Measurements from ENCODE around the gene ZBTB25.

ZBTB25 gene

DNA sequence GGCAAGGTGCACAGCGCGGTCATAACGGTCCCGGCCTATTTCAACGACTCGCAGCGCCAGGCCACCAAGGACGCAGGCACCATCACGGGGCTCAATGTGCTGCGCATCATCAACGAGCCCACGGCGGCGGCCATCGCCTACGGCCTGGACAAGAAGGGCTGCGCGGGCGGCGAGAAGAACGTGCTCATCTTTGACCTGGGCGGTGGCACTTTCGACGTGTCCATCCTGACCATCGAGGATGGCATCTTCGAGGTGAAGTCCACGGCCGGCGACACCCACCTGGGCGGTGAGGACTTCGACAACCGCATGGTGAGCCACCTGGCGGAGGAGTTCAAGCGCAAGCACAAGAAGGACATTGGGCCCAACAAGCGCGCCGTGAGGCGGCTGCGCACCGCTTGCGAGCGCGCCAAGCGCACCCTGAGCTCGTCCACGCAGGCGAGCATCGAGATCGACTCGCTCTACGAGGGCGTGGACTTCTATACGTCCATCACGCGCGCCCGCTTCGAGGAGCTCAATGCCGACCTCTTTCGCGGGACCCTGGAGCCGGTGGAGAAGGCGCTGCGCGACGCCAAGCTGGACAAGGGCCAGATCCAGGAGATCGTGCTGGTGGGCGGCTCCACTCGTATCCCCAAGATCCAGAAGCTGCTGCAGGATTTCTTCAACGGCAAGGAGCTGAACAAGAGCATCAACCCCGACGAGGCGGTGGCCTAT, 37.8 kb upstream of the ZBTB25 start:
- Histone ChIP-seq H3K27ac (no peak overlapping the region), H4K20me1 (peaks cover 0 to 2% (median 0%) of the 10 kb centered on the region in 11 experiments; a peak in 1 of 22 replicates), H3K4me1 (peaks cover 6 to 15% (median 10%) of the 10 kb centered on the region in 10 experiments), H3K9me3 (replicated peaks in 1 of 11) (peaks cover 20 to 25% (median 23%) of the 10 kb centered on the region in 11 experiments), H3K9ac (no peak overlapping the region), H3K4me2 (peak overlapping the region in 2 of 11 experiments; percentile 44 to 86; a peak in 1 of 22 replicates), H3K27me3 (no peaks in the 10 kb centered on the region), H3K36me3 (peaks cover 0 to 10% (median 0%) of the 10 kb centered on the region in 11 experiments; a peak in 3 of 22 replicates), H3K4me3 (peak overlapping the region in 9 of 10 experiments; percentile 52 to 74 (median 66); a peak in 11 of 20 replicates)
- no peak for TF ChIP-seq Cebpa-rat (IDR thresholded peaks at IDR 0.05)

GRCh38 chr14:64540208-64541202, 36.9 kb upstream of the ZBTB25 start, which contains the start of gene HSPA2:
HSPA2 (plus strand) TSS chr14:64540741; CDS start chr14:64540850, 109 bp downstream.
- no peak for TF ChIP-seq Cebpa-rat (IDR thresholded peaks at IDR 0.05)
- Histone ChIP-seq H3K4me3 (peak within 1 kb of the TSS; percentile 56 to 74 (median 66)), H4K20me1 (peaks cover 0 to 3% (median 0%) of the 10 kb centered on the region in 11 experiments; a peak in 1 of 22 replicates)

GRCh38 chr14:64536488-64537245, 33.0 kb upstream of the ZBTB25 start:
- Histone ChIP-seq H3K27ac (no peak overlapping the region), H3K4me2 (no peak overlapping the region), H3K9ac (no peak overlapping the region), H3K36me3 (peaks cover 0 to 7% (median 0%) of the 10 kb centered on the region in 11 experiments; a peak in 3 of 22 replicates), H3K4me1 (peaks cover 6 to 15% (median 10%) of the 10 kb centered on the region in 10 experiments), H3K4me3 (no peak overlapping the region), H4K20me1 (peaks cover 0 to 3% (median 0%) of the 10 kb centered on the region in 11 experiments; a peak in 2 of 22 replicates), H3K9me3 (replicated peaks in 1 of 11) (peaks cover 11 to 14% (median 12%) of the 10 kb centered on the region in 11 experiments), H3K27me3 (no peaks in the 10 kb centered on the region)
- no peak for TF ChIP-seq Cebpa-rat (IDR thresholded peaks at IDR 0.05)

More at GRCh38 chr14:64540208-64541202, 36.9 kb upstream of the ZBTB25 start, which contains the start of gene HSPA2:
- no peaks in the 10 kb centered on the region for H3K27me3 ChIP-seq
- peaks cover 0 to 10% (median 0%) of the 10 kb centered on the region in 11 experiments; a peak in 3 of 22 replicates for H3K36me3 ChIP-seq
- H3K4me1 ChIP-seq = peaks cover 6 to 15% (median 10%) of the 10 kb centered on the region in 10 experiments
- H3K27ac ChIP-seq = peak within 1 kb of the TSS; percentile 55 to 84 (median 80)
- H3K9ac ChIP-seq = peak within 1 kb of the TSS; percentile 71 to 85 (median 81)
- peak within 1 kb of the TSS; percentile 74 to 92 (median 85) for H3K4me2 ChIP-seq
- H3K9me3 ChIP-seq (replicated peaks in 1 of 11) = peaks cover 20 to 25% (median 23%) of the 10 kb centered on the region in 11 experiments

- Histone ChIP-seq H3K9ac (no peak overlapping the region), H3K4me3 (no peak overlapping the region), H3K4me1 (no peaks in the 10 kb centered on the region), H3K27ac (no peak overlapping the region), H3K27me3 (no peaks in the 10 kb centered on the region), H3K36me3 (peaks cover 6 to 37% (median 18%) of the 10 kb centered on the region in 11 experiments; a peak in 21 of 22 replicates), H4K20me1 (peaks cover 7 to 37% (median 28%) of the 10 kb centered on the region in 11 experiments; a peak in 15 of 22 replicates), H3K9me3 (replicated peaks in 1 of 11) (no peaks in the 10 kb centered on the region), H3K4me2 (no peak overlapping the region)
- TF ChIP-seq Cebpa-rat (IDR thresholded peaks at IDR 0.05) = no peak
Observed at GRCh38 chr14:64531567-64531966, 27.9 kb upstream of the ZBTB25 start.

DNA sequence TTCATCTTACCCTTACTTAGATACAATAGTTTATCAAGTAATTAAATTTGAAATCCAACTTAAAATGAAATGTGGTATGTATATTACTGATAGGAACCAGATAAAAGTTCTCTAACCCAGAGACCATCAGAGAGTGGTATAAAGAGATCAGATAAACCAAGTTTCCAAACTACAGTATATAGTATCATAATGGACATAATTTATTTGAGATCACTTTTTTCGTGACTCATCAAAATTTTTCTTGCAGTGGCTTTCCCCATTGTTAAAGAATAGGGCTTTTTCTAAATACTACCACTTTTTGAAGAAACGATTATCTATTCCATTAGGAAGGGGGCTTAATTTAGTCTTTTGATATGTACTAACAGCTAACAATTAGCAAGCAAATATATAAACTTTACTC, 21.7 kb upstream of the ZBTB25 start:
- TF ChIP-seq Cebpa-rat (IDR thresholded peaks at IDR 0.05) = no peak
- Histone ChIP-seq H4K20me1 (peaks cover 45 to 95% (median 79%) of the 10 kb centered on the region in 11 experiments), H3K27me3 (no peaks in the 10 kb centered on the region), H3K4me1 (no peaks in the 10 kb centered on the region), H3K4me3 (no peak overlapping the region), H3K9ac (no peak overlapping the region), H3K27ac (no peak overlapping the region), H3K9me3 (replicated peaks in 1 of 11) (no peaks in the 10 kb centered on the region), H3K4me2 (no peak overlapping the region), H3K36me3 (peaks cover 54 to 92% (median 70%) of the 10 kb centered on the region in 11 experiments)

DNA sequence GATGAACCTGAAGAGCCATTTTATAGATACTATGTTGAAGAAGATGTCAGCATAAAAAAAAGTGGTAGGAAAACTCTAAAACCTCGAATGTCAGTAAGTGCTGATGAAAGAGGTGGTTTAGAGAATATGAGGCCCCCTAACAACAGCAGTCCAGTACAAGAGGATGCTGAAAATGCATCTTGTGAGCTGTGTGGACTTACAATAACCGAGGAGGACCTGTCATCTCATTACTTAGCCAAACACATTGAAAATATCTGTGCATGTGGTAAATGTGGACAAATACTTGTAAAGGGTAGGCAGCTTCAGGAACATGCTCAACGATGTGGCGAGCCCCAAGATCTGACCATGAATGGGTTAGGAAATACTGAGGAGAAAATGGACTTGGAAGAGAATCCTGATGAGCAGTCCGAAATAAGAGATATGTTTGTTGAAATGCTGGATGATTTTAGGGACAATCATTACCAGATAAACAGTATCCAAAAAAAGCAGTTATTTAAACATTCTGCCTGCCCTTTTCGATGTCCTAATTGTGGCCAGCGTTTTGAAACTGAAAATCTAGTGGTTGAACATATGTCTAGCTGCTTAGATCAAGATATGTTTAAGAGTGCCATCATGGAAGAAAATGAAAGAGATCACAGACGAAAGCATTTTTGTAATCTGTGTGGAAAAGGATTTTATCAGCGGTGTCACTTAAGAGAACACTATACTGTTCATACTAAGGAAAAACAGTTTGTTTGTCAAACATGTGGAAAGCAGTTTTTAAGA, 19.1 kb upstream of the ZBTB25 start:
- H3K36me3 ChIP-seq = peaks cover 50 to 89% (median 68%) of the 10 kb centered on the region in 11 experiments
- H3K4me3 ChIP-seq = no peak overlapping the region
- no peak overlapping the region for H3K4me2 ChIP-seq

GRCh38 chr14:64520699-64521098, 17.1 kb upstream of the ZBTB25 start:
- H3K9ac ChIP-seq = no peak overlapping the region
- no peaks in the 10 kb centered on the region for H3K9me3 ChIP-seq (replicated peaks in 1 of 11)
- no peak overlapping the region for H3K4me3 ChIP-seq
- H4K20me1 ChIP-seq = peaks cover 76 to 98% (median 91%) of the 10 kb centered on the region in 11 experiments
- H3K27me3 ChIP-seq = no peaks in the 10 kb centered on the region
- no peak for TF ChIP-seq Cebpa-rat (IDR thresholded peaks at IDR 0.05)
- no peak overlapping the region for H3K27ac ChIP-seq
- no peak overlapping the region for H3K4me2 ChIP-seq
- H3K4me1 ChIP-seq = peaks cover 0 to 25% (median 0%) of the 10 kb centered on the region in 10 experiments; a peak in 3 of 20 replicates
- peaks cover 41 to 83% (median 54%) of the 10 kb centered on the region in 11 experiments for H3K36me3 ChIP-seq

More for the DNA sequence above, 19.1 kb upstream of the ZBTB25 start:
- H3K4me1 ChIP-seq = peaks cover 0 to 7% (median 0%) of the 10 kb centered on the region in 10 experiments; a peak in 2 of 20 replicates
- no peaks in the 10 kb centered on the region for H3K9me3 ChIP-seq (replicated peaks in 1 of 11)
- TF ChIP-seq Cebpa-rat (IDR thresholded peaks at IDR 0.05) = no peak
- no peak overlapping the region for H3K9ac ChIP-seq
- H4K20me1 ChIP-seq = peaks cover 65 to 98% (median 86%) of the 10 kb centered on the region in 11 experiments
- no peaks in the 10 kb centered on the region for H3K27me3 ChIP-seq
- no peak overlapping the region for H3K27ac ChIP-seq
